Stimulated activated CD8-positive, alpha-beta memory T cell treated with anti-CD3 and anti-CD28 coated beads, Interleukin-12 subunit alpha, Interleukin-12 subunit beta, amount 100 ng/mL, for 4 hours (primary cell): ENCODE measurements around the gene ARL14.

ENCODE experiments used
- DNase-seq: peaks from one replicate; pipeline ENCODE4 v3.0.0-alpha.2; 2020; ENCODE audit warnings: low read depth

ARL14 gene

DNA sequence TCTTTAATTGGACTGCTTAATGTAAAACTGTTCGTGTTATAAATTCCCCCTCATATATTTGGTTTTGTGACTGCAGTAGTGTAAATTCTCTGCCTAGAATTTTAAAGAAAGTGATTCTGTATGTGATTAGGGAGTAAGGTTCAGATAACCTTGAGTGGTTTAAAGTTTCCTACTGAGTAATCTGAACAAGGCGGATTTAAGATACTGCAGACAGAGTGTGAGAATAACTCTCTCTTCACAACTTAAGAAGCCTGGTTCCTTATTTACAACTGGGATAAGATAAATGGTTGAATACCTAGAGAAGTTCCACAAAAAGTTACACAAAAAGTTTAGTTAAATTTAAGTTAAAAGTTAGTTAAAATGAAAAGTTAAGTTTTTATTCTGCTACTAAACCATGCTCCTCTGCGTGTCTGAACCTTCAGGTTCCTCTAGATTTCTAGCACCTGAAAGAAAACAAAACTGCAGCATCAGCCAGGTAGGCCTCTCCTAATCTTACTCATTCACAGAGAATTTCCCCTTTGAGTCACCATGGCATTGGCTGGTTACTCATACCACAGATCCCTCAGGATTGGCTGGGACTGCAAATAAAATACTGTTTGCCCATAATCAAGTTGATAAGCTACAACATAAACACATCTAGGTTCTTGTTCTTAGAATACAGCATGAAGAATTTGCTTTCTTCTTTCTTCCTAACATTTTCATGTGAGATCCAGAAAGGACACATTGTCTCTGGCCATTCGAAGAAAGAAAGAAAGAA, at the start of gene ARL14:
Gene ARL14 (plus strand): TSS at position 614 of the 757 bp plus-strand sequence. CDS start 187 bp downstream, outside the sequence.
- no peak for DNase-seq

DNA sequence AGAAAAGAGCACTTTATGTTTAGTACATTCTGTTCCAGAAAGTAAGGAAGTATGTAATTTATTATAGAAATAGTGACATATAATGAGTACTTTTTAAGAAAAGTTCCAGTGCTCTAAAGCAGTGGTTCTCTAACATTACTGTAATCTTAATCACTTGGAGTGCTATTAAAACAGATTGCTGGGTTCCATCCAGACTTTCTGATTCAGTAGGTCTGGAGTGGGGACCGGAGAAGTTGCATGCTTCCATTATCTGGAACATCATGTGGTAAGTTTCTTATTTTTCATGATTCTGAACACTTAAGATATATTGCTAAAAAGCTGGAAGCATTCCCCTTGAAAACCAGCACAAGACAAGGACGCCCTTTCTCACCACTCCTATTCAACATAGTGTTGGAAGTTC, 47.5 kb upstream of the ARL14 start:
- DNase-seq = no peak

DNA sequence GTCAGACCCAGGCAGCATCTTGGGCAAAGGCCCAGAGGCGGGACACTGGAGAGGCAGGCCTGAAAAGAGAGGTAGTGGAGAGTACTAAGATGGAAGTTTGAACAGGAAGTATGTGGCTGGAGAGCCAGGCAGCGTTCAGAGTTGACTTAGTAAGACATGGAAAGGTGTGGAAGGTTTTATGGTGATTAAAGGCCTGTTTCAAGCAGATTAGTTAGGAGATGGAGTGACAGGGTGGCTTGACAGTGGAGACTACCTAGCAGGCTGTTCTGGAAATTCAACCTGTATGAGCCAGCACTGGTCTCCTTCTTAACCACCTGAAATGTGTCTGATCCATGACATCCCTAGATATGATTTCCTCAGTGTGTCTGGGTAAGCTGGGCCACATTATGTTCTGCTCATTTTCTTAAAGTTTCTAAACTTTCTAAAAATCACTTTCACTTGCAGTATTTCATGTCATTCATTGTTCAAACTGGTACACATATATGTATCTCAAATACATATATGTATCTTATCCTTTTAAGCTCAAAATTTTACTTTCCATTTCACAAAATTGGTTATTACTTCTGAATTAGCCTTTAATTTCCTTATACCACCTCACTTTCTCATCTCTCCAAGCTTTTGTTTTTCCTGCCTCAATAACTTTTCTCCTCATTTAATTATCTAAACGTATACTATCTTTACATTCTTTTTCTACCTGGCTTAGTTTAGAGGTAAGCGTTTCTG, 43.4 kb upstream of the ARL14 start:
- DNase-seq = no peak

DNA sequence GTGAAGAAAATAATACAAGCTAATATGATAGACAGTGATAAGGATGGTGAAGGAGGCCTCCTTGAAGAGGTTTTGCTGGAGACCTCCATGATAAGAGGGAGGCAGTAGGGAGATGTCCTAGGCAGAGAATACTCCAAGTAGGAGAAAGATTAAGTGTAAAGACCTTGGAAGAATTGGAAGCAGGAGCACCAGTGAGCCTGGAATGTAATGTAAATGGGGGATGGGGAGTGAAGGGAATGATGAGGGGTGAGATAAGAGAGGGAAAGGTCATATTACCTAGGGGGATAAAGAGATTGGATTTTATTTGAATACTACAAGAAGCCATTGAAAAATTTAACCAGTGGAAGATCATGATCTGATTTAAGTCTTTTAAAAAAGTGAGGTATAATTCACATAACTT, 41.7 kb upstream of the ARL14 start:
- DNase-seq = no peak

DNA sequence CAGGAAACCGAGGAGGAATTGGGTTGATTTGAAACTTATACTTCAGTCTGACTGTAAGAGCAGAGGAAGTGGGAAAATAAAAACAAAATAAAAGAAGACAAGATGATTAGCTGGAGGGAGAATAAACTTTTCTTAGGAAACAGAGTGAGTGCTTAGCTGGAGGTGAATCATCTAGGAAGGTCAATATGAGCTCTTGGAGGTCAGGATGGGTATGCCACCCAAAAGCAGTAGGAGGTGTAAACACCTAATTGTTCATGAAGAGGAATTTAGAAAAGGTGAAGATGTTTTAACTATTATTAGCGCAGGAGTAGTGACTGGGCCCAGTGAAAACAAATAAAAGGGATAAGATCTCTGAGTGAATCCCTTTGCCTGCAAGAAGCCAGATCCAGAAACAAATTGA, 39.9 kb upstream of the ARL14 start:
- no peak for DNase-seq

DNA sequence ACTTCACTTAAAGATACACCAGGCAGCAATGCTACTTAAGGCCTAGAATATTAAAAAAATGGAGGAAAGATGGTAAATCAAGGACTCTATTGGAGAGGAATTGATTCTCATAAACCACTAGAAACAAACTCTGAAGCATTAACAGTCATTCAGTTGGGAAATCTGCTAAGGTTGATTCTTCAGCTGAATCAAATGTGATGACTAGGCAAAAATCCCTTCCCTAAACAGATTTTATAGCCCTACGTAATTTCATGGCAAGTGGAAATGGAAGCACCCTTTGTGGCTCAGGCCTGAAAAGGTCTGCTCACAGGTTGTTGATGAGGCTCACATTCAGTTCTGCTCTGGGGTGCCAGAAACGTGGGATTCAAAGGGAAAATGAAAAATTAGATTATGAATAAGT, 38.8 kb upstream of the ARL14 start:
- no peak for DNase-seq

DNA sequence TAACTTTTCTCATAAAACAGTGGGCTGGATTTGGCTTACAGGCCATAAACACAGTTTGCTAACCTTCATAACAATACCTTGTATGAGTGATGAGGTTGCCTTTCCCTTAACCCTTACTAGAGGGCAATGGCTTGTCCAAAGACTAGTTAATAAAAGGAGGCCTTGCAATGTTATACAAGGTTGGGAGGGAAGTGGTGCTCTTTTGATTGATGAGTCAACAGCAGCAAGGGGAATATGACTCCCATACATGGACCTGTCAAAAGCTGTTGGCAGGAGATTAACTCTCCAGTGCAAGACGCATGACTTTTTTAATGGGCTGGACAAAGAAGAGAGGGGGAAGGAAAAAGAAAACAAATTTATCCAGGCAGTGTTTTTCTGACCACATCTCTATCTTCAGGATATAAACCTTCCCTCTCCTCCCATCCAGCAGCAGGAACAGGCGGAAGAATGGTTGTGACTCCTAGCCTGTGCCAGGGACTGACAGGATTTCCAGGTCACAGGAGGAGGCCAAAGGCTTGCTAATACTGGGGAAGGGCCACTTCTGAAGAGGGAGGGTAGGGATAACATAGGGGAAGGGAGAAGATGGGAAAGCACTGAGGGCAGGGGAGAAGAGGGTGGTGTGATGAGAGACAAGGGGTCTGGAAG, 35.2 kb upstream of the ARL14 start:
- no peak for DNase-seq

DNA sequence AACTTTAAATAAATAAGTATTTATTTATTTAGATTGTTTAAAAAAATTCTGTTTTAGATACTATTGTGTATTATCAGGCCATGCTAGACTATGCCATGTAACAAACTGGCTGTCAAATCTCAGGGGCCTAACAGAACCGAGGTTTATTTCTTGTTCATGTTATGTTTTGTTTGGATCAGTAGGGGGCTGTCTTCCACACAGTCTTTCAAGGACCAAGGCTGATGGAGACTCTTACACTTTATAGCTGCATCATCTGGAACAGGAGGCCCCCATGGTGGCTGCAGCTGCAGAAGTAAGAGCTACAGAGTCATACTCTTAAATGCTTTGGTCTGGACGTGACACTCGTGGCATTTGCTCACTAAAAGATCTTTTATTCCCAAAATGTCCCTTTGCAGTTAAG, 33.0 kb upstream of the ARL14 start:
- DNase-seq = no peak

DNA sequence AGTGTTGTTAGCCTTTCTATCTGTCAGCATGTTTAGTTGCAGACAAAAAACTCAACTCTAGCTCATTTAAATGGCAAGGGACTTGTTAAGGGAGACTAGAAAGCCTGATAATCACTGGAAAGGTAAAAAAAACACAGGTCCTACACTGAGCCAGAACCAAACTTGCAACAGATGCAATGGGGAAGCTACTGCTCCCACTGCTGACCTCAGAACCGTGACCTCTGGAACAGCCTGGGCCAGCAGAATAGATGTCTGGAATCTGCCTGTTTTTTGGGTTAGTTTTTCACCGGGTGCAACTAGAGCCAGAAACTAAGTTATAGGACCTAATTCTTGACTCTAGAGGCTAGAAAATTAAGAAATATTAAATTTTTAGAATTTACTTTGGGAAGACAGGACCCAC, 32.5 kb upstream of the ARL14 start:
- no peak for DNase-seq

DNA sequence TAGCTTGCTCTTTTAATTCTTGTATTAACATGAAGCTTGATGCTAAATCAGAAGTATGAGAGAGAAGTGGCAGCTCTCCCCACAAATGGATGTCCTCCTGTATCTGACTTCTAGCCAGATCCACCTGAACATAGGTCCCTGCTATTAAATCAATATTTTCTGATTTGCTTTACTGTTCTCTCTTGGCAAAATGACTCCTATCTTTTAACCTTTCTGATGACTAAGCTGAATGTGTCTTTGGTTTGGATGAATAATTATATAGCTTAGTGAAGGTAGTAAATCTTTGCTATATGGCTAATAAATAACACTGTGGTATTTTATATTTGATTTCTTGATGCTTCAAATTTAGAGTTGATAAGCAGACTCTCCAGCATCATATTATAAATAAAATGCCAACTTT, 28.3 kb upstream of the ARL14 start:
- DNase-seq = no peak

DNA sequence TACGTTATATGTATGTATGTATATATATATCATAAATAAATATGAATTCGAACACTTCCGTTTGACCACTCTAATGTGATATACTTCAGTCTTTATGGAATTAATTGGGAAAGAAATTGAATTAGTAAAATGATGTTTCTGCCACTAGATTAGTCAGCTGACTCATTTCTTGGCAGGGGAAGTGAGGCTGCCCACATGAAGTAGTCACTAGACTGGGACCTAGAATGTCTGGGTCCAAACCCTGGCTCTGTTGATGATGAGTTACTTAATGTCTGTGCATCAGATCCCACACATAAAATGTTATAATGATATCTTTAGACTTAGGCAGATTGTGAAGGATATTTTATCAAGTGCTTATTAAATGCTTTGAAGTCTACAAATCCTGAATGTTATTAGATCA, 27.4 kb upstream of the ARL14 start:
- DNase-seq = no peak

DNA sequence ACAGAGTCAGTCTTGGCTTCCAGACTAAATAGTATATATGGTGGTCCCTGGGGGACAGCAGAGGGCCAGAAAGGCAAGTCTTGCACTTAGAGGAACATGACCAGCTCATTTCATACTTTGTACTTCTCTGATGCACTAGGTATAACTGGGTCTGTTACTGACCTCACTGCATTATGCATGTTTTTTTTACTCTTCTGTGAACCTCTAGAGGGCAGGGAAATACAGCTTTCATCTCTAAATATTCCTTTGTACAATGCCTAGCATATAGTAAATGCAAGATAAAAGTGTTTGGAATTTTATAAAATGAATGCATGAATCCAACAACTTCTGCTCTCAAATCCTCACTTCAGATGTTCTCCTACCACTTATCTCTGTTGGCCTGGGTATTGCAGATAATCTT, 23.4 kb upstream of the ARL14 start:
- DNase-seq = no peak

DNA sequence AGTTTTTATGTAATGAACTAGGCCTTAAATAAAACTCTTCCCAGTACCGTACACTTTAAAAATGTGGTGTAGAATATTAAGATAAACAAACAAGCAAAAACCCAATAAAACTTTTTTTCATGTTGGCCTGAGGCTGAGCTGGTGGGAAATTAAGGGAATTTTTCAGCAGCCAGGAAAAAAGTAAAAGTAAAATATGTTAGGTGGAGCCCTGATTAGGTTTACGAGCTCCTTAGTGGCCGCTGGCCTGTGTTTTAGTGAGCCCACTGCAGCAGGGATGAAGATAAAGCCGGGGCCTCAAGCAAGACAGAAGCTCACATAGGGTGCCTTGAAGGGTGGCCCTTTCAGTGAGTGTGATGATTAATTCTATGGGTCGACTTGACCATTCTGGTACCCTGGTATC, 16.1 kb upstream of the ARL14 start:
- DNase-seq = no peak

DNA sequence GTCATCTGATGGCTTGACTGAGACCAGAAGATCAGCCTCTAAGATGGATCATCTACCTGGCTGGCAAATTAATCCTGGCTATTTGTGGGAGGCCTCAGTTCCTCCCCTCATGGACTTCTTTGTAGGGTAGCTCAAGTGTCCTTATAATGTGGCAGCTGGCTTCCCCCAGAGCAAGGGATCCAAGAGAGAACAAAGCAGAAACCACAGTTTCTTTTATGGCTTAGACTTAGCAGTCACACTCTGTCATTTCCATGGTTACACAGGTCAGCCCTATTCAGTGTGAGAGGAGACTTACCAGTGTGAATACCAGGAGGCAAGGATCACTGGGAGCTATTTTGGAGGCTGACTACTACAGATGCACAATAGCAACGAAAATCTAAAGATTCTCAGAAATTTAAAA, 15.3 kb upstream of the ARL14 start:
- DNase-seq = no peak

DNA sequence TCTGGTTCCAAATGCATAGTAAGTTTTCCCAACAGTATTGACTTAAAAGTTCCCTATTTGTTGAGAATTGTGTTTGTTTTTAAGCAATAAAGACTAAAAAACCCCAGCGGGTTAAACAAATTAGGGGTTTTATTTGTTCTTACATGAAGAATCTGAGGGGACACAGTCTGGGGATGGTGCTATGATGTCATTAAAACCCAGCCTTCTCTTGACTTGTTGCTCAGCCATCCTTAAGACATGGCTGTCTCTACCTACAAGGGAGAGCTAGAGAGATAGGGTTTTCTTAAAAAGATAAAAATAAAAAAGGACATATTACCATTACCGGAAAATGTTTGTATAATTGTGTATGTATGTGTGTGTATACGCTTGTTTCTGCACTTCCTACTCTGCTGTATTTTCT, 11.7 kb upstream of the ARL14 start:
- DNase-seq = no peak

DNA sequence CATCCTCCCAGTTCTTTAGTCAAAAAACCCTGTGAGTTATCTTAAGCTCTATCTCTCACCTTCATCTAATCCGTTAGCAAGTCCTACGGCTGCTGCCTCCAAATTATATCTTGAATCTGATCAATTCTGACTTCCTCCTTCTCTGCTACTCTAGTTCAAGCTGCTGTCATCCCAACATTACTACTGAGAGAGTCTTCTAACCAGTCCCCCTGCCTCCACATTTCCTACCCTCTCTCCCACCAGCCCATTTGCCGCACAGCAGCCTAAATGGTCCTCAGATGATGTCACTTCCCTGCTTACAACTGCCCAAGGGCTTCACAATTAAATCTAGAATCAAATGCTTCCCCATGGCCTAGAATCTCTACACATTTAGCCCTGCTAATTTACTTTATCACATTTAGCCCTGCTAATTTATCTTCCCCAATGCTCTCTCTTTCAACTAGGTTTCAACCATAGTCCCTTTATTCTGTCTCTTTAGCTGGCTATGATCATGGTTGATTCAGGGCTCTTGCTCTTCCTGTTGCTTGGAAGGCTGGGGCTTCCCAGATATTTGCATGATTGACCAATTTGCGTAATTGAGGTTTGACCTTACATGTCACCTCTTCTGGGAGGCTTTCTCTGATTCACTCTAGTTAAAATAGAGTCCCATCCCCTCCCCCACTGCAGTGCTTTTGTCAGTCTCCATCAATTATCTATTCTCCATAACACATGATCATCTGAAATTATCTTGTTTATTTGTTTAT, 11.0 kb upstream of the ARL14 start:
- no peak for DNase-seq

DNA sequence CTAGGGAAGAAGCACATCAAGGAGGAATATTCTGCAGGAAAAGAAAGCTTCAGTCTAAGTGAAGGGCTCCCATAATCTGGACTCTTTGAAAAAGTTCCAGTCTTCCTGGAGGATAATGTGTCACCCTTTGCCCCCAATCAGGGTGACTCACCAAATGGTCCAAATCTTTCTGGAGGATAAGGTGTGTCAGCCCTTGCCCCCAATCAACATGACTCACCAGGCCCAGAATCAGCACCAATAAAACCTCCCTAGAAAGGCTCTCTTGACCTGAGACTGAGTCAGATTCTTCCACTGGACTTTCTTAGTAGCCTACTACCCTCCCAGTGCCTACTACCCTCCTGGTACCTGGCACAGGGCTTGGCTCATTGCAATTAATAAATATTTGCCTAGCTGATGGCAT, 9.5 kb upstream of the ARL14 start:
- no peak for DNase-seq

DNA sequence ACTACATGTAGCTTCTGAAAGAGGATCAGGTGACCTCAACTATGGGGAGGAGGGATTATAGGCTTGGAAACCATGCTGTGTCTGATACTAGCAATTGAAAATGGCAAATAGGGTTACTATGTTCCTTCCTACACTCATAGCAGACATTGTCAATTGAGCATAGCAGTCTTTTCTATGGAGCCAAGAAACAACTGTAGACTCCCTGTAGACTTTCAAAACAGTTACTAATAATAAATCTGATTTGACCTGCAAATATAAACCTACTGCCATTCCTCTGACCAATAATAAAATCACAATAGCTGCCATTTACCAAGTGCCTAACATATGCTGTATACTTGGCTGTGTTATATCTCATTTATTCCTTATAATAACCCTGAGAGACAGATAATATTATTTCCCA, 8.5 kb upstream of the ARL14 start:
- DNase-seq = no peak

DNA sequence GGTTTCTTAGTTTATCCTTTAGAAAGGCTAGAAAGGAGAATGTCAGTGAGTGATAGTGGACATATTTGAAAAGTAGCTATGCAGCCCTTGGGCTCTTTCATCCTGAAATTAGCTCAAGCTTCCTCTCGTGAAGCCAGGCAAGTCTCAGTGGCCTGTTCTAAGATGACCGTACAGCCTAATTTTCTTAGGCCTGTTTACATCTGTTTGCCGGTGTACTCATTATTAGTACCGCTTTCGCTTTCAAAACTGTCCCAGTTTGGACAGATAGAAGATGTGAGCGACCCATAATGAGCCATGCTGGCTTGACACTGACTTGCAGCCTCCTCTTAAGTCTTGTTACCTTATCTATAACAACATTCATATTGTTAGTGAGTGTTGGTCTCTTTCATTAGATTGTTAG, 5.7 kb upstream of the ARL14 start:
- DNase-seq = no peak

DNA sequence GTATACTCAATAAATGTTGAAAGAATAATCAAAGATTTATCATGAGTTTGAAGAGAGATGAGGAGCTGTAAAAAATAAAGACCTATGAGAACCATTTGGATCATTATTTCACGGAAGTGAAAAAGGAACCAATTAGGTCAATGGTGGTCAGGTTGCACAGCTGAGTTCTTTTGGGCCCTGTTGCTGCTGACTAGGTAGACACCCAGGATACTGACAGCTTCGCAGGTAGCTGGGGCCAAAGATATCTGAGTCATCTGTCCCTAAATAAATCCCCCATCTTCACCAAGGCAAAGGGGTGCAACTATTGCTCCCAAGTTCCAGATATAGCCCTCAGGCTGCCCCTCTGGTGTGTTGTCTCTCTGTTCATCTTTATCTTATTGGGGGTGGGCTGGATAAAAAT, 5.0 kb upstream of the ARL14 start:
- DNase-seq = no peak

DNA sequence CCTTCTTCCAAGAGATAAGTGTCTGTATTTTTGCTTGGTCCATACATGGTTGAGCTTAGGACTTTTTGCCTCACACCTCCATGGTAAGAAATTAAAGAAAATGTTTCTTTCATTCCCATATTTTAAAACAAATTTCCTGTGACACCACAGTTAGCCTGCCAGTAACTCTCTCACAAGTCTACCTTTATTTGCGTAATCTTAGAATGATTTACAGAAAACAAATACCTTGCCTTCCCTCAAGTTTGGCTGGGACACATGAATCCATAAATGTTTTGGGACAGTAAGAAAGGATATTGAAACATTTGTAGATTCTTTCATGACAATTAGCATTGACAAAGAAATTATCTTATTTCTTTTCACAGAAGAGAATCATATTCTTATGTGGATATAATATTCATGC, 3.8 kb upstream of the ARL14 start:
- no peak for DNase-seq

DNA sequence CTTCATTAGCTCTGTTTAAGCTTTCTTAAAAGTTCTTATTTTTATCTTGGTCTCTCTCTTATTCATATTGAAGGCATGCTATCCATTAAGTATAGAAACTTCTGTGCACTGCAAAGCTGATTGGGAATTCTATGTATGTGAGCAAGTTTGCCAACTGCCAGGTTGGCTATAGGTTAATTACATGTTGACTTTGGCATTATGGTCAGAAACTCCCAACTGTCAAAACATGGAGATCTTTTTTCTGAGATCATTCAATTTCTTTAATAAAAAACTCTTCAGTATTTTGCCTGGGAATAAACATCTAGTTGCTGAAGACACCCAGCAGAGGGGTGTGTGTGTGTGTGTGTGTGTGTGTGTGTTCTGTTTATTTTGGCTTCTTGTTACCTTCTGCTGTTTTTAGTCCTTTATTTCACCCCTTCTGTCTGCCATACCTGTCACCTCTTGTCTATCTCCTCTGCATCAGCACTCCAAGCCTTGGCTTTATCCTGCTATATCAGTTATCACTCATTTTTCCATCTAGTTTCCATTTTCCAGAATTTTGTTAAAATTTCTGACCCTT, 1.3 kb upstream of the ARL14 start:
- DNase-seq = no peak
